ENCODE results near the gene BFSP1.

Gene BFSP1

GRCh38 chr20:17519606-17520285 is 11.4 kb downstream of the BFSP1 start:
- DNase-seq: no peak

- DNase-seq: no peak
Measured at GRCh38 chr20:17518339-17519052, 12.7 kb downstream of the BFSP1 start.

GRCh38 chr20:17515053-17515452 is 16.1 kb downstream of the BFSP1 start:
- DNase-seq: no peak

DNA sequence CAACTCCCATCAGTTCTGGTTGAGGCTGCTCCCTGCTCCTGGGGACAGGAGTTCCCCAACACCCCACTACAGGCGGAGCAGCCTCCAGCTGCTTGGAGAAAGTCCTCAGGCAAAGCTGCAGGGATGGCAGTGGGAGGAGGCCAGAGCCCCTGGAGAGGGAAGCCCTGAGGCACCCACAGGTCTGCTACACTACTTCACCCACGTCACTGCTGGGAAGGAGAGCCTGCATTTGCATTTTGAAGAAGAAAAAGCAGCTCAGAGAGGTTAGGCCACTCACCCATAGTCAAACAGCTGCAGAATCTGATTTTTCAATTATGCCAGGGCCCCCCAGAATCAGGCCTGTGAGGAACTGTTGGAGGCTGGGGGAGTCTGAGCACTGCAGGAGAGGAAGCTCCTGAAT is 17.2 kb downstream of the BFSP1 start:
- no peak for DNase-seq

DNA sequence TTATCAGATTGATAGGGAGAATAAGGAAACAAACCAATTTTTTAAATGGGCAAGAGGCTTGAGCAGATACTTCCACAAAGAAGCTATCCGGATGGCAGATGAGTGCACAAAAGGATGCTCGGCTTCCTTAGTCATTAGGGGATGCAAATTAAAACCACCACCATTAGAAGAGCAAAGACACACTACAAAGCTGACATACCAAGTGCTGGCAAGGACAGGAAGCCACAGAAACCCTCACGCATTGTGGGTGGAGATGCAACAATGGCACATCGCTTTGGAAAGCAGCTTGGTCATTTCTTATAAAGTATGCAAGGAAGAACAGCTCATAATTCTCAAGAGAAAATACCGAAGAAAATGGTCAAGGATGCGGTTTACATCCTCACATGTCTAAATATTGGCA is 19.8 kb downstream of the BFSP1 start:
- DNase-seq: no peak

DNA sequence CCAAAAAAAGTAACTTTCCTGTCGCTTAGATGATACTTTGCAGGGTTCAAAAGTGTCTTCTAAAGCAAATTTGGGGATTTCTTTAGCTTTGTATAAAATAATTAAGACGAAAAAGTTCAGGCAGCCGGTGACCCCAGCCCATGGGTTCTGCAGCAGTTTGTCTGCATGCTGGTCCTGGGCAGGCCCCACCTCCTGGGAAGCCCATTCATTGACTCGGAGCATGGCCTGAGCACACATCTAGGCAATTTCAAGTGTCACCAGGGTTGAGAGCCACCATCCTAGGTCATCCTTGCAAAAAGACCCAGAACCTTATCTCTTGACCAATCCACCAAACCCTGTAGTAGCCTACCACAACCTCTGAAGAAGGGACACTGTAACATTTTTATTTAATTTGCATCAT is 20.6 kb downstream of the BFSP1 start:
- DNase-seq: no peak

GRCh38 chr20:17508756-17509155 is 22.4 kb downstream of the BFSP1 start:
- no peak for DNase-seq

DNA sequence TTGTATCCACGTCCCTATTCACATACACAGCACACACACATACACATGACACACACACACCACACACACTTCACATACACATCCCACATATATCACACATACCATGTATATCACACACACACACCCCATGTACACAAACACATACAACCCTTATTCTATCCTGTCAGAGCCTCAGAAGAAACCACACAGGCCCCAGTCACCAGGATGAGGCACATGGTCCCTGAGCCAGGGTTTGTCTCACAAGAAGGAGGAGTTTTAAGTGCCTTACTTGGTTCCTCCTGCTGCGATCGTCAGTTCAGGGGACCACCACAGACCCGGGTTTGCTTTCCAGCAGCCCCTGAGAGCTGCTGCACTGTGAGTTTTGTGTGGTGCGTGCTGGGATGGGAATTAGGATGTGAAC is 23.6 kb downstream of the BFSP1 start:
- no peak for DNase-seq

- no peak for DNase-seq
Measured at GRCh38 chr20:17507032-17507431, 24.1 kb downstream of the BFSP1 start.

- no peak for DNase-seq
Measured at GRCh38 chr20:17505636-17506517, 25.3 kb downstream of the BFSP1 start.

DNA sequence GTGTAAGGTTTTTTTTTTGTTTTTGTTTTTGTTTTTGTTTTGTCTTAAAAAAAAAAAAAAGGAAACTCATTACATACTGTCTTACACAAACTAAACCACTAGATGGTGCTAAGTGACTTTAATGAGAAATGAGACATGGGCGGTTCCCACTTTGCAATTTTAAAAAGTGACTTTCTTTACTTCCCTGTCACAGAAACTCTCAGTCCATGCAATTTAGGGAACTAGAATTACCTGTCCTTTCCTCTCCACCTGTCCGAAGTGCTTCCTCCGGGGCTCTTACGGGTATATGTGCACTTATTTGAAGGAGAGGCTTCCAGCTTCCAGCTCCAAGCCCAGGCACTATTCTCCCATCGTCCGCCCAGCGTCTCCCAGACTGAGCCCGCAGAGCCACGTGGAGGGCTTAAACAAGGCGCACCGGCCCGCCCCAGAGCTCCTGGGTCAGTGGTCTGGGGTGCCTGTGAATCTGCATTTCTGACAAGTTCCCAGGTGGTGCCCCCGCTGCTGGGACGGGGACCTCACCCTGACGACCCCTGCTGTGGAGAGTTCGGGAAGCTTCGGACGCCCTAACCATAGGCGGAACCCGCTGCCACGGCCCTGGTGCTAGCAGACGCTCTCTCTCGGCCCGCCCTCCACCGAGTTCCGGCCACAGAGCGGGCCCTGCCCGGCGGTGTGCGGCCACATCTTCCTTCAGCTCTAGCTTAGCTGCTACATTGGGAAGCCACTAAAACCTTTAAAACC is 26.1 kb downstream of the BFSP1 start:
- DNase-seq: no peak

- no peak for DNase-seq
Measured at GRCh38 chr20:17504066-17504897, 26.9 kb downstream of the BFSP1 start.

DNA sequence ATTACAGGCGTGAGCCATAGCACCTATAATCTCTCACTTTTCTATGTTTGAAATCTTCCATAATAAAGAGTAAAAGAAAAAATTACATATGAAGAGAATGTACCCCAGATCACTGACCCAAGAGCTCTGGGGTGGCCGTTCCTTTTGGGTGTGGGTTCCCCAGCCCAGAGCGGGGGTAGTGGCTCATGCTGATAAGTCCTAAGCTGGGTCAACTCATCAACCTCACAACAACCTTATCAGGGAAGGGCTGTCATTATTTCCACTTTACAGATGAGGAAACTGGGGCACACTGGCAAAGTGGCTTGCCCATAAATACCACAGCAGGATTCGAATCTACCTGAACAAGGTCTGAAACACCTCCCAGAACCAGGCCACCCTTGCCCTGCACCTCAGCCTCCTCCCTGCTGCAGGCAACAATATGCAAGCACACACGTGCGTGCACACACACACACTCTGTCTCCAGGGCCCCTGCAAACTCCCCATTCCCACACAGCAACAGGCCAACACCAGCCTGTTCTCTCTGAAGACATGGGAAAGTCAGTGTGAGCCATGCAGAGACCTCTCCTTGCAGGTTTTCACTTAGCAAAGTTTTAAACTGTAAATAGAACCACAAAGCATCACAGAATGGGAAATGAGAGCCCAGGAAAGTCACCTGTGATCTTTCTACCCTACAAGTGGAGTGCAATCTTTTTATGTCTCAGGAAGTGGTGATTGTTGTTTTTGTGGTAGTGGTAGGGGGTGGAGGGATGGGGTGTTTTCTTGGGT is 27.7 kb downstream of the BFSP1 start:
- no peak for DNase-seq

DNA sequence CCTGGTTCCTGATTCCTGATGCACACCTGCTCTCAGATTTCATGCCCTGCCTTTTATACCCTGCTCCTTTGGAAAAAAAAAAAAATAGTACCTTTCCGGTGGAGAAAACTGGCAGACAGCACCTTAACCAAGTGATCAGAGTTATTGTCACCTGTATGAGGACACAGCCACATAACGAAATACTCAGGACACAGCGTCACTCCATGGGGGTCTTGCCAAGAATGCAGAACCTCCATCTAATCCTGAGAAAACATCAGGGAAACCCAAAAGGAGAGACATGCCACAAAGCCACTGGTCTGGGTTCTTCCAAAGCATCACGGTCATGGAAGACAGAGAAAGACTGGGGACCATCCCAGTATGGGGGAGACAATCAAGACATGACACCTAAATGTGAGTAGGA is 29.1 kb downstream of the BFSP1 start:
- DNase-seq: no peak

DNA sequence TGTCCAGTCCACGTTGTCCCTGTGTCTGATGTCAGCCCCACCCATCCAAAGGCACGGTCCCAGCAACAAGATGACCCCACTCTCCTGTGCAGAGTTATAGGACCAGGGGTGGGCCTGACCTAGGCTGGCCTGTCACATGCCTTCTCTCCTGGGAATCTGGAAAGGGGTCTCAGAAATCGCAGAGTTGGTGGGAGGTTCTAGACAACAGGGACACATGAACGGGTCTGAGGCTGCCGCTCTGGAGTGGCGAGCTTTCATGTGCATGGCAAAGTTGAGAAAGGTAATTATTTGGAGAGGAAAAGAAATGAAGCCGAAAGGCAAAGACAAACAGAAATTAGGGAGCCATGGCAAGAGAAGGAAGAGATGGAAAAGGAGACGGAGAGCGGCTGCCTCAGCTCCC is 29.5 kb downstream of the BFSP1 start:
- DNase-seq: no peak

DNA sequence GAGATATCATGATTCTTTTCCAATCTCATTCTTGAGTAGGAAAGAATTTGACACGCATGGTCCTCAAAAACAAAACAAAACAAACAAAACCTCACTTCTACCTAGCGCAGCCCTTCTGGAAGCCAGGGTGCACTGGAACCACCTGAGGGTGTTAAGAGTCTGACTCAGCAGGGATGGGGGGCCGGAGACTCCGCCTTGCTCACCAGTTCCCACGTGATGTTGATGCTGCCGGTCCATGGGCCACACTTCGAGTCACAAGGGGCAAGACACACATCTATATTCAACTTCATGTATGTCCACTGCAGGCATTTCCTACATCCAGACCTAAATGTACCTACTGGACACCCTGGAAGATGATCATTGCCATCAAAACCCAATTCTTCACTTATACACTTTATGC is 30.4 kb downstream of the BFSP1 start:
- DNase-seq: no peak

GRCh38 chr20:17500271-17500670 is 30.9 kb downstream of the BFSP1 start:
- DNase-seq: no peak

DNA sequence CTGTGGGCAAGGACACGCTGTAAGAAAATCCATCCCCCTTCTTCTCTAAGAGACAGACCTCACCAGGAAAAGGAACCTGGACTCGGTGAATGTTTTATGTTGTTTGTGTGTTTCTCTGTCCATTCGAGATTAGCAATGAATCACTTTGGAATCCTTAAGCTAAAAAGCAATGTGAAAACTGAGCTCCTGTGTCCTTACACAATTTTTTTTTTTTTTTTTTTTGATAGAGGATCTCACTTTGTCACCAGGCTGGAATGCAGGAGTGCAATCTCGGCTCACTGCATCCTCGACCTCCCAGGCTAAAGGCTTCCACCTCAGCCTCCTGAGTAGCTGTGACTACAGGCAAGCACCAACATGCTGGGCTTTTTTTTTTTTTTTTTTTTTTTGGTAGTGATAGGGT is 32.1 kb downstream of the BFSP1 start:
- no peak for DNase-seq

- no peak for DNase-seq
Measured at GRCh38 chr20:17498641-17499040, 32.5 kb downstream of the BFSP1 start.

DNA sequence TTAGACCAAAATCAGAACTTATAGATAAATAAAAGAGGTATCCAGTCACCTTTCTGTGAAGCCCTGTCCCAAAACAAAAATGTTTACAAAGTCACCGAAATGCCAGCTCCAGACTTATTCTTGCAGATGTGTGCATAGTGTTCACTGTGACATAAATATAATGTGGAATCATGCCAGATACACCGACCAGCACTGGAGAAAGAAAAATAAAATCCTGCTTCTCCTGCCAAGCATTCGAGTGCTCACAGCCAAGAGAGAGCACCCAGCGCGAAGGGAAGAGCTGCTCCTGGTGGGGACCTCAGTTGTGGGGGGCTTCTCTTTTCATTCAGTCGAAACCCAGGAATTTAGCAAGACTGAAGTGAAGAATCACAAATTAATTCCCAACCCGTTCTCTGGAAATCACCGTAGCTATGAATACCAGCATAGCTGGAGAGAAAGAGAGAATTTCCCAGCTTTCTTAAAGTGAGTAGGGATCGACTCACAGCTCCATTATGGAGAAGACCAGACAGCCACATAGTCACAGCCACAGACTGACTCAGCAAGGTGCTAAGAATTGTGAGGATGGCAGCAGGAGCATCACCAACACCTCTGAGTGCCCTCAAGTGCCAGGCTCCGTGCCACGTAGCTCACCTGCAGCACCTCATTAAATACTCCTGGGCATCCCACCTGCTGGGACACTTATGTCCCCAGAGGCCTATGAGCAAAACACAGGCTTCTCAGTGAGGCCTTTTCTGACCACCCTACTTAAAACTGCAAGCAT is 33.2 kb downstream of the BFSP1 start:
- no peak for DNase-seq
